Neuronal stem cell (in vitro differentiated cells): ENCODE measurements around the gene SPACA7.

Source experiments
- DNase-seq: peaks from one replicate; pipeline ENCODE4 v3.0.0-alpha.2; 2013; ENCODE audit warnings: low spot score
- H2AFZ ChIP-seq: one replicate; pipeline ENCODE4 v1.6.1; 2013; ENCODE audit warnings: mild to moderate bottlenecking, low read length, inconsistent platforms
- H2AK5ac ChIP-seq: 2 replicates; pipeline ENCODE4 v1.6.1; 2013; ENCODE audit warnings: low read depth, mild to moderate bottlenecking, inconsistent platforms, low read length, moderate library complexity, mixed read lengths
- H2BK120ac ChIP-seq: 2 replicates; pipeline ENCODE4 v1.6.1; 2013; ENCODE audit warnings: low read depth, mild to moderate bottlenecking, inconsistent platforms, low read length, moderate library complexity, mixed read lengths
- H2BK12ac ChIP-seq: one replicate; pipeline ENCODE4 v1.6.1; 2013; ENCODE audit warnings: low read length, inconsistent platforms
- H2BK15ac ChIP-seq: 2 replicates; pipeline ENCODE4 v1.6.1; 2013; ENCODE audit warnings: mild to moderate bottlenecking, low read length, inconsistent platforms, mixed read lengths
- H2BK5ac ChIP-seq: one replicate; pipeline ENCODE4 v1.6.1; 2013; ENCODE audit warnings: inconsistent platforms, mild to moderate bottlenecking, low read length, moderate library complexity
- H3K14ac ChIP-seq: one replicate; pipeline ENCODE4 v1.6.1; 2013; ENCODE audit warnings: low read length, inconsistent platforms
- H3K18ac ChIP-seq: 2 replicates; pipeline ENCODE4 v1.6.1; 2013; ENCODE audit warnings: low read length, inconsistent platforms
- H3K23ac ChIP-seq: 2 replicates; pipeline ENCODE4 v1.6.1; 2013; ENCODE audit warnings: low read depth, mild to moderate bottlenecking, mixed read lengths, low read length, inconsistent platforms; ENCODE audit not compliant: poor library complexity
- H3K27ac ChIP-seq: replicated peaks from 3 replicates; pipeline ENCODE4 v1.5.1; 2013; ENCODE audit warnings: low read length, inconsistent platforms
- H3K27me3 ChIP-seq, 3 experiments: 2 replicates each; pipeline ENCODE4 v1.6.1; 2013; ENCODE audit warnings: low read length in 3 of 3, mild to moderate bottlenecking in 2 of 3, inconsistent platforms in 1 of 3, low read depth in 1 of 3, mixed read lengths in 1 of 3, moderate library complexity in 1 of 3; ENCODE audit not compliant: control insufficient read depth in 3 of 3, insufficient read depth in 3 of 3
- H3K36me3 ChIP-seq, 2 donors: replicated peaks in 1 of 2; 2 replicates each; pipeline ENCODE4 v1.6.1; 2013; ENCODE audit warnings: low read length in 2 of 2; ENCODE audit not compliant: control insufficient read depth in 2 of 2, insufficient read depth in 2 of 2
- H3K4ac ChIP-seq: 2 replicates; pipeline ENCODE4 v1.6.1; 2013; ENCODE audit warnings: inconsistent platforms, mild to moderate bottlenecking, low read length, moderate library complexity
- H3K4me1 ChIP-seq, 2 donors: 1 replicate in 1 of 2; 2 replicates in 1 of 2; pipeline ENCODE4 v1.6.1; 2013; ENCODE audit warnings: low read length in 2 of 2, low read depth in 1 of 2; ENCODE audit not compliant: control insufficient read depth in 2 of 2, insufficient read depth in 1 of 2
- H3K4me2 ChIP-seq: one replicate; pipeline ENCODE4 v1.6.1; 2013; ENCODE audit warnings: mild to moderate bottlenecking, low read length, inconsistent platforms; ENCODE audit not compliant: insufficient read depth, poor library complexity, severe bottlenecking
- H3K4me3 ChIP-seq, 2 donors: 2 replicates each; pipeline ENCODE4 v1.5.1; 2013; ENCODE audit warnings: low read length in 2 of 2, mild to moderate bottlenecking in 2 of 2, inconsistent platforms in 1 of 2, moderate library complexity in 1 of 2
- H3K79me1 ChIP-seq: one replicate; pipeline ENCODE4 v1.6.1; 2013; ENCODE audit warnings: low read depth, mild to moderate bottlenecking, inconsistent platforms, low read length, moderate library complexity
- H3K9ac ChIP-seq: one replicate; pipeline ENCODE4 v1.6.1; 2013; ENCODE audit warnings: mild to moderate bottlenecking, low read depth, low read length, inconsistent platforms; ENCODE audit not compliant: poor library complexity
- H3K9me3 ChIP-seq, 2 donors: replicated peaks in 1 of 2; 2 replicates each; pipeline versions ENCODE3 to v1.6.1; 2013; ENCODE audit warnings: low read length in 2 of 2, mild to moderate bottlenecking in 2 of 2, inconsistent platforms in 1 of 2, low read depth in 1 of 2, mixed read lengths in 1 of 2, moderate library complexity in 1 of 2; ENCODE audit not compliant: control insufficient read depth in 2 of 2, insufficient read depth in 1 of 2
- H4K8ac ChIP-seq: one replicate; pipeline ENCODE4 v1.6.1; 2013; ENCODE audit warnings: low read depth, mild to moderate bottlenecking, inconsistent platforms, low read length, moderate library complexity
- H4K91ac ChIP-seq: one replicate; pipeline ENCODE4 v1.6.1; 2013; ENCODE audit warnings: low read length, low read depth, mild to moderate bottlenecking, inconsistent platforms; ENCODE audit not compliant: poor library complexity
- WGBS, 2 donors: extraction: QIAGEN DNeasy Blood & Tissue Kit; methylation state at CpG; one replicate each; pipeline ENCODE4 v1.1.7; 2013; ENCODE audit warnings: missing lambda C conversion rate in 2 of 2, mixed read lengths in 1 of 2; ENCODE audit not compliant: insufficient read length in 2 of 2, insufficient replicate concordance in 1 of 2; ENCODE audit errors: extremely low coverage in 2 of 2; 5-methylcytosine and 5-hydroxymethylcytosine counted together

Gene SPACA7

DNA sequence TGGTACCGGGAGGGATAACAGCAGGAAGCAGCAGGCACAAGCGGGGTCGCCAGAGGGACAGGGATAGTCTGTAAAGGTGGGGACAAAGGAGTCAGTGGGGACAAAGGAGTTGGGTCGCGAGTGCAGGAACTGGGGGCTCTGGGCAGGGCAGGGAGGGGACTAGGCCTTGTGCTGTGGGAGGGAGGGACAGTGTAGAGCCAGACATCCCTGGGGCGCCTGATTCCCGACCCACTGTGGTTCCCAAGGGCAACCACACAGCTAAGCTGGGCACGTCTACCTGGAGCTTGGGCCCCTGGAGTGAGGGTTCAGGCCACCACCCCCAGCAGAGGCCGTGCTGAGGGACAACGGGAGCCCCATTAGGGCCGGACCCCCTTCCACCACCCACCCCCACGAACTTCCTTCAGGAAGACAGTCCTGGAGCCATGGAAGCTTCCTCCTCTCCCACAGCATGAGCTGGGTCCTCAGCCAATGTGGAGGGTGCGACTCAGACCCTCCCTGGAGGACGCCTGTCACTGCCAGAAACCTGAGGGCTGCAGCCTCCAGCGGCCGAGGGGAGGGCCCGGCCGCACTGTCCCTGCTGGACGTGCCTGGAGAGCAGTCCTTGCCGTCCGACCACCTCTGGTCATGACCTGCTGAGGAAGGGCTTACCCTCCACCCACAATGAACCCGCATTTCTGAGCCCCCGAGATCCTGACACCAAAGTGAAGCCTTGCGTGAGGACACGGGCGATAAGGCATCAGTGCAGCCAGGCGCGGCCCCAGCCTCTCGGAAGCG, 77.9 kb downstream of the SPACA7 start:
- Histone ChIP-seq H3K9me3 (peaks cover 0 to 4% of the 10 kb centered on the region in 2 donors), H3K4me2 (no peak overlapping the region), H3K9ac (no peak overlapping the region), H2BK15ac (peak overlapping the region; percentile 46), H2AK5ac (peak overlapping the region; percentile 87), H3K27ac (no peak overlapping the region), H2BK12ac (peak overlapping the region; percentile 43), H3K79me1 (no peaks in the 10 kb centered on the region), H2BK5ac (no peak overlapping the region), H3K4ac (peak overlapping the region; percentile 38), H3K4me3 (peak overlapping the region in 1 of 2 donors; percentile 5), H4K8ac (no peak overlapping the region), H2AFZ (no peak overlapping the region), H3K23ac (peak overlapping the region; percentile 27), H3K36me3 (no peaks in the 10 kb centered on the region), H3K4me1 (peaks cover 3% of the 10 kb centered on the region in 2 donors), H2BK120ac (peak overlapping the region; percentile 16), H4K91ac (no peak overlapping the region), H3K14ac (peak overlapping the region; percentile 25), H3K18ac (peak overlapping the region; percentile 82), H3K27me3 (no peaks in the 10 kb centered on the region)
- DNase-seq, result no peak
- WGBS, 2 donors, result no CpG with 5 or more reads among the region's 30 CpGs

DNA sequence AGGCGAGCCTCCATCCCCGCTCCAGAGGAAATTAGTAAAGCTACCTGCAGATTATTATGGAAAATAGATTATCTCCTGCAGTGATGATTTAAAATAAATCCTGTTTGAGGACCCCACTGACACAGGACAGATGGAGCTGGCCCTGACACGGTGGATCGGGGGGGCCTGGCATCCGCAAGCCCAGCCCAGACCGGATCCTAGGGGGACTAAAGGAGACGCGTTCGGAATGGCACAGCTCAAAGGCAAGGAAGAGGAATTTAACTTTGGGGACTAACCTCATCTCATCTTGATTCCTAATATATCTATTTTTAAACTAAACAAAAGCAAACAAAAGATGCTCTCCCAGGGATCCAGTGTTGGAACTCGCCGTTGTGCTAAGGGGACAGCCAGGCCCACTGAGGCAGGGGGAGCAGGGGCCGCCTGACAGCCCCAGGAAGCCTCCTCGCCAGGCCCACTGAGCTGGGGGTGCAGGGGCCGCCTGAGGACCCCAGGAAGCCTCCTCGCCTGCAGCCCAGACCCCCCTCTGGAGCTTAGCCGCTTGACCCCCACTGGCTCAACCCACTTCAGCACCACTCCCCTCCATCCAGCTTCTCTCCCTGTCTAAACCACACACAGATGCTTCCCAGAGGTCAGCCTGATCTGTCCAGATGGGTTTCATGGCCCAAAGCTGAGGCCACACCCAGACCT, 78.6 kb downstream of the SPACA7 start:
- Histone ChIP-seq H3K4ac (no peak overlapping the region), H3K27ac (no peak overlapping the region), H2BK120ac (peak overlapping the region; percentile 16), H3K79me1 (no peaks in the 10 kb centered on the region), H3K4me2 (no peak overlapping the region), H4K91ac (no peak overlapping the region), H3K23ac (no peak overlapping the region), H4K8ac (no peak overlapping the region), H2BK12ac (no peak overlapping the region), H3K4me3 (no peak overlapping the region), H2BK15ac (no peak overlapping the region), H3K4me1 (peaks cover 3% of the 10 kb centered on the region in 2 donors), H3K36me3 (no peaks in the 10 kb centered on the region), H2AK5ac (peak overlapping the region; percentile 87), H3K14ac (no peak overlapping the region), H3K18ac (peak overlapping the region; percentile 82), H3K27me3 (no peaks in the 10 kb centered on the region), H2AFZ (no peak overlapping the region), H2BK5ac (no peak overlapping the region), H3K9me3 (peaks cover 0 to 7% of the 10 kb centered on the region in 2 donors), H3K9ac (no peak overlapping the region)
- DNase-seq, result no peak
- WGBS, 2 donors, result no CpG with 5 or more reads among the region's 16 CpGs

DNA sequence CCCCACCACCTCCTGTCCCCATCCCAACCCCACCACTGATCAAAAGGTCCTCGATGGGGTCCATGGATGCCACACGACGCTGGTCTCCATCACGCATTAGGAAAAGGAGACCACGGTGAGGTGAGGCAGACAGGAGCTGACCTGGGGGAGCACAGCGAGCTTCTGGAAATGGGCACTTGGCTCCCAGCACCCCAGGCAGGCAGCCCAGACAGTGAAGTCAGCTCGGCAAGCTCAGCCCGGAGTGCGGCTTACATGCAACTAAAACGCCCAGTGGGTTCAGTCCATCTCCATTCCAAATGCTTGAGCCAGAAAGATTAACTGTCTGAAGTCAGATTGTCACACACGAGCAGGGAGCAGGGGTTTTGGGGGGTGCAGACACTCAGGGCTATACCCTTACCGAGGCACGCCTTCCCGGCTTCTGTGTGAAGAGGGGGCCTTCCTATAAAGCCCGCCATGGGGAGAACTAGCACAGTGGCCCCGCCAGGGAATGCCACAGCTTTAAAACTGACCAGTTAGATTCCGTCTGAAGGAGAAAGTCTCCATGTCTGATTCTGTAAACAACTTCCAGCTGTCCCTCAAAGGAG, 79.4 kb downstream of the SPACA7 start:
- Histone ChIP-seq H3K4me1 (peaks cover 2 to 3% of the 10 kb centered on the region in 2 donors), H3K36me3 (no peaks in the 10 kb centered on the region), H3K27me3 (no peaks in the 10 kb centered on the region), H3K79me1 (no peaks in the 10 kb centered on the region), H2BK12ac (no peak overlapping the region), H2AFZ (no peak overlapping the region), H4K91ac (no peak overlapping the region), H3K4ac (no peak overlapping the region), H3K18ac (no peak overlapping the region), H3K9ac (no peak overlapping the region), H3K9me3 (peaks cover 0 to 7% of the 10 kb centered on the region in 2 donors), H3K23ac (no peak overlapping the region), H3K27ac (no peak overlapping the region), H2BK5ac (no peak overlapping the region), H2AK5ac (peak overlapping the region; percentile 13), H2BK15ac (peak overlapping the region; percentile 20), H3K14ac (no peak overlapping the region), H2BK120ac (no peak overlapping the region), H3K4me2 (no peak overlapping the region), H3K4me3 (no peak overlapping the region), H4K8ac (no peak overlapping the region)
- WGBS, 2 donors, result no CpG with 5 or more reads among the region's 17 CpGs
- no peak for DNase-seq
